Tibial artery (tissue), 4 donors: ENCODE results near the gene RHBDD1.

ENCODE experiments used
- DNase-seq, 2 donors: peaks; one replicate each; pipeline ENCODE4 v3.0.0-alpha.2; 2019
- H3K27ac ChIP-seq, 2 donors: fragments of 200-600 bp; sonication (generic) in 1 of 2; 1 replicate in 1 of 2; 2 replicates in 1 of 2; pipeline ENCODE4 v1.5.1; 2018 to 2019; ENCODE audit warnings: mild to moderate bottlenecking in 1 of 2
- H3K27me3 ChIP-seq, 2 donors: fragments of 200-600 bp; sonication (generic) in 1 of 2; one replicate each; pipeline versions ENCODE4 v1.5.1 to v1.6.0; 2016 to 2019
- H3K36me3 ChIP-seq, 3 donors: fragments of 200-600 bp; sonication (generic) in 2 of 3; one replicate each; pipeline ENCODE4 v1.5.1; 2016 to 2019; ENCODE audit warnings: mild to moderate bottlenecking in 2 of 3
- H3K4me1 ChIP-seq, 4 donors: fragments of 200-600 bp; sonication (generic) in 2 of 4; 1 replicate in 3 of 4; 2 replicates in 1 of 4; pipeline ENCODE4 v1.5.1; 2016 to 2019
- H3K4me3 ChIP-seq, 2 donors: fragments of 200-600 bp; sonication (generic) in 1 of 2; 1 replicate in 1 of 2; 2 replicates in 1 of 2; pipeline ENCODE4 v1.5.1; 2018 to 2019; ENCODE audit warnings: mild to moderate bottlenecking in 2 of 2
- H3K9me3 ChIP-seq, 3 donors: fragments of 200-600 bp; sonication (generic) in 1 of 3; one replicate each; pipeline ENCODE4 v1.5.1; 2016 to 2019
- intact Hi-C: fragments of 100-400 bp; cut with DNase I; formaldehyde crosslinking; loops from one replicate; pipeline ENCODE4 v1.15.0; 2023; ENCODE audit warnings: low total_unique reads
- TF ChIP-seq, protein P1 (sequence below), 2 experiments: fragments of 200-600 bp in 1 of 2; fragments of 450-650 bp in 1 of 2; IDR thresholded peaks; one replicate each; pipeline ENCODE4 v1.5.1; 2017 to 2019; ENCODE audit warnings: antibody characterized with exemption in 2 of 2, mild to moderate bottlenecking in 1 of 2, moderate library complexity in 1 of 2

Gene RHBDD1

DNA sequence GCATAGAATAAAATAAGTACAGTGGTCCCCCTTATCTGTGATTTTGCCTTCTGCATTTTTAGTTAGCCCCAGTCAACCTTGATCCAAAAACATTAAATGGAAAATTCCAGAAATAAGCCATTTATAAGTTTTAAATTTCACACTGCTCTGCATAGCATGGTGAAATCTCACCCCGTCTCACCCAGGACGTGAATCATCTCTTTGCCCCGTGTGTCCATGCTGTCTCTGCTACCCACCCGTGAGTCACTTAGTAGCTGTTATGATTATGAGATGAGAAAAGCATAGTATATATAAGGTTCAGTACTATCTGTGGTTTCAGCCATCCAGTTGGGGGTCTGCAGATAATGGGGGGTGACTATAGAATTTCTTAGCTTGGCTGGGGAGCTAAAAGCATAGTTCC lies 67.3 kb downstream of the RHBDD1 start:
- TF ChIP-seq, protein P1, sequence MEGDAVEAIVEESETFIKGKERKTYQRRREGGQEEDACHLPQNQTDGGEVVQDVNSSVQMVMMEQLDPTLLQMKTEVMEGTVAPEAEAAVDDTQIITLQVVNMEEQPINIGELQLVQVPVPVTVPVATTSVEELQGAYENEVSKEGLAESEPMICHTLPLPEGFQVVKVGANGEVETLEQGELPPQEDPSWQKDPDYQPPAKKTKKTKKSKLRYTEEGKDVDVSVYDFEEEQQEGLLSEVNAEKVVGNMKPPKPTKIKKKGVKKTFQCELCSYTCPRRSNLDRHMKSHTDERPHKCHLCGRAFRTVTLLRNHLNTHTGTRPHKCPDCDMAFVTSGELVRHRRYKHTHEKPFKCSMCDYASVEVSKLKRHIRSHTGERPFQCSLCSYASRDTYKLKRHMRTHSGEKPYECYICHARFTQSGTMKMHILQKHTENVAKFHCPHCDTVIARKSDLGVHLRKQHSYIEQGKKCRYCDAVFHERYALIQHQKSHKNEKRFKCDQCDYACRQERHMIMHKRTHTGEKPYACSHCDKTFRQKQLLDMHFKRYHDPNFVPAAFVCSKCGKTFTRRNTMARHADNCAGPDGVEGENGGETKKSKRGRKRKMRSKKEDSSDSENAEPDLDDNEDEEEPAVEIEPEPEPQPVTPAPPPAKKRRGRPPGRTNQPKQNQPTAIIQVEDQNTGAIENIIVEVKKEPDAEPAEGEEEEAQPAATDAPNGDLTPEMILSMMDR (IDR thresholded peaks at IDR 0.05) = no peak
- intact Hi-C loops = no loop called here

DNA sequence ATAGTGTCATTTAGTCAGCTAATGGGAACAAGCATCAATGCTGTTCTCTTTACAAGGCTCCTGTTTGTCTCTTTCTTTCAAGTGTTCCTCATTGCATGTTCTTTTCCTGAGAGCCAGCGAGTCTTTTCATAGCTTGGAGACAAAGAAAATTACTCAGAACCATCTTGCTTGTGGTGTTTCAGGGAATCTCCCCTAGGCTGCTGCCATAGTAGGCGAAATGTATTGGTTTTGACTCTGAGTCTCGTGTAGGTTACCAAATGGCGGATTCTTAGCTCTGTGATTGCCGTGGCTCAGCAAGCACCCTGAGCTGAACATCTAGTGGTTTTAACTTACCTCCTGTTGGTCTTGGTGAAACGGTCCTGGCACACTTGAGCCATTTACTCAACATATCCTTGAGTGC lies 68.7 kb downstream of the RHBDD1 start:
- Histone ChIP-seq H3K4me1 (peaks cover 0 to 13% (median 3%) of the 10 kb centered on the region in 4 donors), H3K4me3 (no peak overlapping the region), H3K9me3 (no peaks in the 10 kb centered on the region), H3K36me3 (peaks cover 0 to 10% (median 0%) of the 10 kb centered on the region in 3 donors), H3K27me3 (no peaks in the 10 kb centered on the region), H3K27ac (no peak overlapping the region)
- DNase-seq = no peak
- TF ChIP-seq, protein P1 (IDR thresholded peaks at IDR 0.05) = no peak
- intact Hi-C loops = no loop called here

More for the DNA sequence above, 67.3 kb downstream of the RHBDD1 start:
- Histone ChIP-seq H3K4me3 (no peak overlapping the region), H3K9me3 (no peaks in the 10 kb centered on the region), H3K36me3 (peaks cover 0 to 9% (median 0%) of the 10 kb centered on the region in 3 donors), H3K4me1 (peaks cover 0 to 2% (median 0%) of the 10 kb centered on the region in 4 donors), H3K27ac (no peak overlapping the region), H3K27me3 (no peaks in the 10 kb centered on the region)
- DNase-seq = no peak

DNA sequence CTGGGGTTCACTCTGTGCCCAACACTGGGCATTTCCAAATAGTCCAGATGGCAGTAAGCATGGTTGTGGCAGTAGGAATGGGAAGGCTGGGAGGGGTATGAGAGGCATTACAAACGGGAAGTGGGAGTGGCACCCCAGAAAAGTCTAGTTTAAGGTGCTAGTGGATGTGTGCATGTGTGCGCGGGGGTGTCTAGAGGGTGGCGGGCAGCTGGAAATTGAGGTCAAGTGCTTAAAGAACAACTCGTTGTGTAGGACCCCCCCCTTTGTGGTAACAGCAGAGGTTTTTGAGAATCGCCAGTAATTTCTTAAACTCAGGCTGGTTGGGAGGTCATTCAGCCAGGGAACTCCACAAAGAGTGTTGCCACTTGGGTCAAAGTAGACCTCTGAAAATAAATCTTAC lies 69.9 kb downstream of the RHBDD1 start:
- Histone ChIP-seq H3K36me3 (peaks cover 0 to 10% (median 0%) of the 10 kb centered on the region in 3 donors), H3K27me3 (no peaks in the 10 kb centered on the region), H3K27ac (no peak overlapping the region), H3K9me3 (no peaks in the 10 kb centered on the region), H3K4me1 (peaks cover 0 to 14% (median 3%) of the 10 kb centered on the region in 4 donors), H3K4me3 (no peak overlapping the region)
- TF ChIP-seq, protein P1 (IDR thresholded peaks at IDR 0.05) = no peak
- no peak for DNase-seq
- intact Hi-C loops = no loop called here

DNA sequence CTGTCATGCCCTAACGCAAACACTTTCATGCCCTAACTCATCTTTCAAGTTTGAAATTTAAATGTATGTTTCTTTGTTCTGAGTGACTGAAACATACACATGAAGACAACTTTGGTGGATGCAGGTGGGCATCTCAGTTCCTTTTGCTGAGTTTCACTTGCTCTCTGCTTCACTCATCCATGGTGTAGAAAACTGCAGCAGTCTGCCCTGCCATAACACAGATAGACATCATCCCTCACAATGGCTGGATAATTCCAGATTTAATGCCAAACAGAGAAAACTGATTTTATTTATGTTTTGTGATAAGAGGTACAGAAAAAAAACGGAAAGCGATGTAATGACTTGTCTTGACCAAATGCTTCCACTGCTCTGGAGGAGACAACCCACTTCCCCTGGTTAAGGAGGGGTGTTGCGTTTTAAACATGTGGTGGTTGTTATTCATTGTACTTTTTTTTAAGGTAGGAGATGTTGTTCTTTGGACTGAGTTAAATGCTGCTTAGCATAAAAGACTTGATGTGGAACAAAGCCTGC lies 70.4 kb downstream of the RHBDD1 start:
- intact Hi-C loops = no loop called here
- no peaks in the 10 kb centered on the region for H3K27me3 ChIP-seq
- TF ChIP-seq, protein P1 (IDR thresholded peaks at IDR 0.05) = no peak
- H3K9me3 ChIP-seq = no peaks in the 10 kb centered on the region
- no peak for DNase-seq
- peaks cover 0 to 14% (median 3%) of the 10 kb centered on the region in 4 donors for H3K4me1 ChIP-seq
- H3K4me3 ChIP-seq = no peak overlapping the region
- H3K27ac ChIP-seq = no peak overlapping the region
- H3K36me3 ChIP-seq = peaks cover 0 to 10% (median 0%) of the 10 kb centered on the region in 3 donors

DNA sequence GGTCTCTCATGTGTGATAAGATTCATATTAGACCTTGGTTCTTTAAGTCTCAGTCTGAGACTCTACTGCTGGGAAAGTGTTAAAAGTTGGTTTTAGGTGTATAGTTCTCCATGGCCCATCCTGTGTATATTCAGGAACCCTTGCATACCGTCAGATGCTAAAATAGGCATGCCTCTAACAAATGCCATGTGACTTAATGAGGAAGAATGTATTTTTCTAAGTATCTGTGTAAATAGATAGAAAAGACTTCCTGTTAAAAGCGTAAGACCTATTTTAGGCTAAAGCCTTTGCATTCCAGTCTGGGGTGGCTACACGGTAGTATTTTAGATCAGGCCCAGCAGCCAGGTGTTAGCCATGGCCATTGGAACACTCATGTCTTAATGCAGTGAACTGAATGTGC lies 73.3 kb downstream of the RHBDD1 start:
- H3K27ac ChIP-seq = no peak overlapping the region
- no peak overlapping the region for H3K4me3 ChIP-seq
- TF ChIP-seq, protein P1 (IDR thresholded peaks at IDR 0.05) = no peak
- no peaks in the 10 kb centered on the region for H3K9me3 ChIP-seq
- no peak for DNase-seq
- intact Hi-C loops = no loop called here
- peaks cover 0 to 10% (median 0%) of the 10 kb centered on the region in 3 donors for H3K36me3 ChIP-seq
- H3K4me1 ChIP-seq = peaks cover 0 to 14% (median 3%) of the 10 kb centered on the region in 4 donors
- H3K27me3 ChIP-seq = no peaks in the 10 kb centered on the region
